SKM-1 treated with dmso at 0.1 percent for 144 hours (cell line): ENCODE measurements around the gene TEFM.
"Not testable (repeated sequence)": the region's sequence is repeated elsewhere in the genome, so short reads cannot be mapped to it uniquely, and the experiment has no call there.

Experiments
- DNase-seq: peaks from one replicate; lab custom pipeline; 2025; ENCODE audit not compliant: unreplicated experiment; lab: John Stamatoyannopoulos, UW

The TEFM gene

DNA sequence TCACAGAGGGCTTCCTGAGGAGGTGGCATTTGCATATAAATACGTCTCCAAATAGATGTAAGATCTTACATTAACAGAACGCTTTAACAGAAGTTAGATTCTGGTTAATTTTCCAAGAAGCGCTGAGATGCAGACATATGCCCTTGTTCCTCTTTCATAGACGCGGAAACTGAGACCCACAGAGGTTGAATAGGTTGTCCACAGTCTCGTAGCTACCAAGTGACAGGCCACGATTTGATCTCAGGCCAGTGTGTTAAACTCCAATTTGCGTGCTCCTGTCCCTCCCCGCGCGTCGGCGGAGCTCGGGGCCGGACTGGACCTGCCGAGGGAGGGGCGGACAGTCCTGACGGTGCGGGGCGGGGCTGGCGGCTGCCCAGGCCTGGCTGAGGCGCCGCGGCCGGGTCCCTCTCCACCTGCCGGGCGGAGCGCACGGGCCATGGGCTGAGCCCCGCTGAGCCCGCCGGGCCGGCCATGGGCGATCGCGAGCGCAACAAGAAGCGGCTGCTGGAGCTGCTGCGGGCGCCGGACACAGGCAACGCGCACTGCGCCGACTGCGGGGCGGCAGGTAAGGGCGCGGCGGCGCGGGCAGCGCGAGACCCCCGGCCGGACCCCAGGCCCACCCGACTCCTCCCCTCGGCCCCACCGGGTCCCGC lies 15.6 kb upstream of the TEFM start, which contains the start of gene ADAP2:
Gene ADAP2 (plus strand): TSS at position 402 of the 653 bp plus-strand sequence. CDS start 70 bp downstream, at position 472.
- DNase-seq = no peak

- DNase-seq = no peak
These were observed 14.9 kb upstream of the TEFM start for GRCh38 chr17:30920683-30921543.

DNA sequence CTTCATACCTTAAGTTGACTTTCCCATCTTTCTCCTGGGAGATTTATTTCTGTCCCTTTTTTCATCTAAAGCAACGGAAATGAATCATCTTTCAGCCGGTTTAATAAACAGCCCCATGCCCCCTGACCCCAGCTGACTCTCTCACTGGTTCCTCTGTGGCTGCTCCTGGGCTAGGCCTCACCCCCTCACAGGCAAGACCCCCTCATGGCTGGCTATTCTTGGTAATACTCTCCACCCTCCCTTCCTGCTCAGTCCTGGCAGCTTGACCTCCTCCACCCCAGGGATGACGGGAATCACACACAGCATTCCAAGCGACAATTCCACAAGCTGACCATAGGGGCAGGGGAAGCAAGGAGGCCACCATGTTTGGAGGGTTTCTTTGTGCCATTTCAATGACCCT lies 14.2 kb upstream of the TEFM start:
- no peak for DNase-seq

- DNase-seq = no peak
These were observed 11.0 kb upstream of the TEFM start for GRCh38 chr17:30917050-30917449.

GRCh38 chr17:30915833-30916611 lies 10.0 kb upstream of the TEFM start:
- DNase-seq = no peak

GRCh38 chr17:30913955-30914354 lies 7.9 kb upstream of the TEFM start:
- no peak for DNase-seq

- not testable (repeated sequence) for DNase-seq
These were observed 4.1 kb upstream of the TEFM start for GRCh38 chr17:30910151-30910550.

DNA sequence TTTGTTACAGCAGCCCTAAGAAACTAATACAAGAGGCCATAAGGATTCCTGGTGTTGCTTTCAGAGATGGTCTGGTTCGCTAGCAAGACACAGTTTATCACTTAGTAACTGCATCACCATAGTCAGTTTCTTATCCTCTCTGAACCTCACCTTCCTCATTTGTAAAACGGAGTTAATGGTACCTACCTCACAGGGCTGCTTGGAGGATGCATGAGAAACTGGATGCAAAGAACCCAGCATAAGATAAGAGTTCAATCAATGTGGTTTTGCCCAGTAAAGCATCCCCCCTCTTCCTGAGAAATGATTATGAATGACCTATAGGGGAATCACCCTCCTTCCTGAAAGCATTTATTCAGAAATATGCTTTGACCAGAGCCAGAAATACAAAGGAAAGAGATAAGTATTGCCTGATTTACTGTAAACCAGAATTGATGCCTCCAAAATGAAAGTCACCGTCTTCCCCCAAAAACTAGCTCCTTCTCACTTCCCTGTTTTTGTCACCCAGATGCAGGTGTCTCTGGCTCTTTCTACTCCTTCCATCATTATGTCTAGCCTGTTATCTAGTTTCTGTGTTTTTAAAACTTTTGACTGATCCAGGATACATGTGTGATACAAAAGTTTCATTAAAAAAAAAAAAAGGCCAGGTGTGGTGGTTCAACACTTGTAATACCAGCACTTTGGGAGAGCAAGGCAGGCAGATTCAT lies 2.8 kb upstream of the TEFM start:
- DNase-seq = no peak

- no peak for DNase-seq
These were observed 317 bp downstream of the TEFM start for GRCh38 chr17:30905742-30906100.

DNA sequence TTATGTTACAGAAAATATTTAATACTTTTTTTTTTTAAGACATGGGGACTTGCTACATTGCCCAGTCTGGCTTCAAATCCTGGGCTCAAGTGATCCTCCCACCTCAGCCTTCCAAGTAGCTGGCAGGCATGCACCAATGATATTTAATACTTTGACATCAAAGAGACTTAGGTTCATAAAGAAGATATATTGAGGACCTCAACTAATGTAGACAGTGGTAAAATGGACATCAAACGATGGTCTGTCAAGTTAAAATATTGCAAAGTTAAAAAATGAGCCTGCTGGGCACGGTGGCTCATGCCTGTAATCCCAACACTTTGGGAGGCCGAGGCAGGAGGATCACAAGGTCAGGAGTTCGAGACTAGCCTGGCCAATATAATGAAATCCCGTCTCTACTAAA lies 8.7 kb downstream of the TEFM start:
- DNase-seq = no peak

GRCh38 chr17:30894236-30894635 lies 11.8 kb downstream of the TEFM start:
- DNase-seq = no peak

- no peak for DNase-seq
These were observed 19.9 kb downstream of the TEFM start for GRCh38 chr17:30886187-30886586.

GRCh38 chr17:30869005-30869404 lies 37.0 kb downstream of the TEFM start:
- no peak for DNase-seq

- DNase-seq = no peak
These were observed 41.4 kb downstream of the TEFM start for GRCh38 chr17:30864636-30865035.

DNA sequence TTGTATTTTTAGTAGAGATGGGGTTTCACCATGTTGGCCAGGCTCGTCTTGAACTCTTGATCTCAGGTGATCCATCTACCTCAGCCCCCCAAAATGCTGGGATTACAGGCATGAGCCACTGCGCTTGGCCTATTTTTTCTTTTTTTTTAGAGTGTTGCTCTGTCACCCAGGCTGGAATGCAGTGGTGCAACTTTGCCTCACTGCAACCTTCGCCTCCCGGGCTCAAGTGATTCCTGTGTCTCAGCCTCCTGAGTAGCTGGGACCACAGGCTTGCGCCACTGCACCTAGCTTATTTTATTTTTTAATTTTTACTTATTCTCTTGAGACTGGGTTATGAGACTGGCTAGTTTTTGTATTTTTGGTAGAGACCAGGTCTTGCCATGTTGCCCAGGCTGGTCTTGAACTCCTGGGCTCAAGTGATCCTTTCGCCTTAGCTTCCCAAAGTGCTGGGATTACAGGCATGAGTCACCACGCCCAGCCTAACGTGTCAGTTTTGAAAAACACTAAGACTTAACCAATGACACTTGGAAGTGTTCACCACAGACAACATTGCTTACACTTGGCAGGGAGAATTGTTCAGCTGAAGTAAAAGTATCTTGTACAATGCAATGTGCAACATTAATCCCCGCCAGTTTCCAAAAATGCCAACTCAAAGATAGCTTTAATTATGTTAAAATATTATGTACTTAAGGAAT lies 47.3 kb downstream of the TEFM start:
- DNase-seq = no peak

- no peak for DNase-seq
These were observed 51.9 kb downstream of the TEFM start for GRCh38 chr17:30854146-30854545.
